NCI-H446 (cell line): Measurements from ENCODE around the gene ZNF620.
"Not testable (repeated sequence)": the region's sequence is repeated elsewhere in the genome, so short reads cannot be mapped to it uniquely, and the experiment has no call there.

ENCODE experiments used
- DNase-seq, 2 experiments: peaks; one replicate each; lab custom pipeline; 2025; lab: John Stamatoyannopoulos, UW

ZNF620 gene

DNA sequence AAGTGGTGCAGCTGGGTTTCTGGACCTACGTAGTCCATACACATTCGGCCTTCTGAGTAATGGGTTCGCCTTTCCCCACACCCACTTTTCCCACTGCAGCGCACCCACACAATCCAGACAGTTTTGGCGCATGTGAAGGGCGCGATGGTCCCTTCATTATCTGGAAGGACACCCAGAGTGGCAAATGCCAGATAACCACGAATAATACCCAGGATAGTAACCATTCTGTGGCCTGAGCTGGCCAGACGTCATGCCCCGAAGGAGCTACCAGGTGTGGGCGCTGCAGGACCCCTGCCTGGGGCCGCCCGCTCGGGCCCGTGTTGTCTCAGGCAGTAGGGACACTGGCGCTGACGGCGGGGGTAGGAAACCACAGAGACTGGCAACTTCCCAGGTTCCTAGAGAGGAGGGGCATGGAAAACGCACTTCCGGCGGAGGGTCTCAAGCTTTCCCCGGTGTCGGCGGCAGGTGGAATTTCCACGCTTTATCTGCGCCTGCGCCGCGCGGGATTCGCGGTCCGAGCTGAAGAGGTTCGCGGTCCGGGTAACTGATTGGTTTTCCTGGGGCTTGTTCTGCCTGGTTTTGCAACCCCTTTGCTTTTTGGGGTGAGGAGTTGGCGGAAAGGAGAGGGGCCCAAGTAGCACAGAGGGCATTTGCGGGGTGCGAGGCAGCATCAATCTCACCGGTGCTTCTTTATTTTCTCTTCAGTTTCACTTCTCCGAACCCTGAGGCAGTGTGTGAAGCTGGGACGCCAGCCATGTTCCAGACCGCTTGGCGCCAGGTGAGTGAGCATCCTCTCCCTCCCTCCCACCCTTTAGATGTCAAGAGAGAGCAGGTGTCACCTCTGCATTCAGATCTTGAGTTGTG is at the start of gene ZNF620:
Gene ZNF620 (plus strand): TSS at position 441 of the 864 bp plus-strand sequence. CDS start 314 bp downstream, at position 755.
- DNase-seq, result peak; percentile 7 to 80

DNA sequence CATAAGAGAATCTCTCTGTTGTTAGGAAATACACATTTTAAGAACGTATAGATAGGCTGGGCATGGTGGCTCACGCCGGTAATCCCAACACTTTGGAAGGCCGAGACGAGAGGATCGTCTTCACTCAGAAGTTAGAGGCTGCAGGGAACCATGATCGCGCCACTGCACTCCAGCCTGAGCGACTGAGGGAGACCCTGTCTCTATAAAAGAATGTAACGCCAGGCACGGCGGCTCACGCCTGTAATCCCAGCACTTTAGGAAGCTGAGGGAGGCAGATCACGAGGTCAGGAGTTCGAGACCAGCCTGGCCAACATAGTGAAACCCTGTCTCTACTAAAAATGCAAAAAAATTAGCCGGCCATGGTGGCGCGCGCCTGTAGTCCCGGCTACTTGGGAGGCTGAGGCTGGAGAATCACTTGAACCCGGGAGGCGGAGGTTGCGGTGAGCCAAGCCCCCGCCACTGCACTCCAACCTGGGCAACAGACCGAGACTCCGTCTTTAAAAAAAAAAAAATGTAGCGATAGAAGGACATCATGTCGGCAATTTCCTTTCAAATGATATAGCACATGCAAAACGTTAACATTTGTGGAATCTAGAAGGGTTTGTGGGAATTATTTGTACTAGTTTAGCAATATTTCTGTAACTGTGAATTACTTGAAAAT is 49.4 kb upstream of the ZNF620 start:
- no peak for DNase-seq

DNA sequence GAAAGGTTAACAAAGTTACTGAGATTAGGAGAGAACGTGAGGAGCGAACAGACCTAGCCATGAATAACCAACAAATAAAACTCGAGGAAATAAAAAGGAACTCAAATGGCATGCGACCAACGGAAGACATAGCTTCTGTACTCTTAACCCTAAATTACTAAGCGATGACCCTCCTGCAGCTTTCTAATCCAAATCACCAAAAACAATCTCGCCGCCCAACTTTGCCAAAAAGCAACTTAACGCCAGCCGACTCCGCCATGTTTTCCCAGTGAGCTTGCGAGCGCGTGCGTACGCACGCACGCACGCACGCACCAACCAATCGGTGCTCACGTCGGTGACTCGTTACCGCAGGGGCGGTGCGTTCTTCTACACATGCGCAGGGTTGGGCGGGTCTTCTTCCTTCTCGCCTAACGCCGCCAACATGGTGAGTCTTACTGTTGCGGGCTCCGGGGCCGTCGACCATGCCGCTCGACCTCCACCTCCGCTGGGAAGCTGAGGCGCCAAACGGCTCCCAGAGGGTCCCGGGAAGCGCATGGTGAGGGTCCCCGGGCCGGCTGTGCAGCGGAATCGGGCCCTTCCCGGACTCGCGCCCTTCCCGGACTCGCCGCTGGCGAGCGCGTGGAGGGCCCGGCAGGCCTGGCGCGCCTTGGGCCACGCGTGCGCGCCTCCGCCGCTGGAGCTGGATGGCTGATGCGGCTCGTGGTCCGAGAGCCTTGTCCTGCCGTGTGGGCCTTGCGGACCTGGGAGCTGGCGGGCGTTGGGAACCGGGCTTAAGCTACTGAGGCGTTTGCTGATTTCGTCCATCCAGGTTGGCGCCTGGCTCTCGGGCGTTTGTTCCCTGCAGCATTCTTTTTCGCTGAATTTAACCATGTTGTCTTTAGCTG is 48.7 kb upstream of the ZNF620 start, which contains the start of gene RPL14:
Gene RPL14 (plus strand): TSS at position 400 of the 884 bp plus-strand sequence. CDS start 133 bp downstream, at position 533.
- peak; percentile 80 to 93 for DNase-seq

DNA sequence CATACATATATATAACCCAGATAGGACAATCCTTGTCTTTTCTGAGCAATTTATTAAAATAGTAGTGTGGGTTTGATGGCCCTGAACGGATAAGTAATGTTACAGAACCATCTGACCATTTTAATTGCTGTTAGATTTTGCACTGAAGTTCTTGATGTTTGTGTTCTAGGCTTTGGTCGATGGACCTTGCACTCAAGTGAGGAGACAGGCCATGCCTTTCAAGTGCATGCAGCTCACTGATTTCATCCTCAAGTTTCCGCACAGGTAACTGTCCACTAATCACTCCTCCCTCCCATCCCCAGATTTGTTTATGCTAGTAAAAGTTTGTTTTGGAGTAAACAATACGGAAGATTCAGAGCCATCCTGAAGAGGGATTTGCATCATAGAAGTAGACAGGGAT is 47.4 kb upstream of the ZNF620 start:
- DNase-seq, result no peak

DNA sequence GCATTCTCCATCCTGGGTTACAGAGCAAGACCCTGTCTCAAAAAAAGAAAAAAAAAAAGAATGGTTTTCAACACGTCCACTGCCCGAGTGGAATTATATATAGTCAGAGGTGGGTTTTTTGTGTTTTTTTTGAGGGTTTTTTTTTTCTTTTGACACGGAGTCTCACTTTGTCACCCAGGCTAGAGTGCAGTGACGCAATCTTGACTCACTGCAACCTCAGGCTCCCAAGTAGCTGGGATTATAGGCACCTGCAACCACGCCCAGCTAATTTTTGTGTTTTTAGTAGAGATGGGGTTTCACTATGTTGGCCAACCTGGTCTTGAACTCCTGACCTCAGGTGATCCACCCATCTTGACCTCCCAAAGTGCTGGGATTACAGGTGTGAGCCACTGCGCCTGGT is 45.4 kb upstream of the ZNF620 start:
- not testable (repeated sequence) for DNase-seq

DNA sequence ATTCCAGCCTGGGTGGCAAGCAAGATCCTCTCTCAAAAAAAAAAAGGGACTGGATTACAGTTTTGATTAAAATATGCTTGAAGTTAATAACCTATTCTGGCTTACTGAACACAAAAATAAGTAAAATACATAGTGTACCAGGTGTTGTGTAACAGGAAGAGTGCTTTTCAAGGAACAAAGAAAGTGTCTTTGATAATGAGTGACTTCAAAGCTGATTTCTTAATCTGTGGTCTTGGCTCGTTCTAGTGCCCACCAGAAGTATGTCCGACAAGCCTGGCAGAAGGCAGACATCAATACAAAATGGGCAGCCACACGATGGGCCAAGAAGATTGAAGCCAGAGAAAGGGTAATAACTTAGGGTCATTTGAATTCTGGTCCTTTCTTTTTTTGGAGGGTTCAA is 44.7 kb upstream of the ZNF620 start:
- DNase-seq, result no peak

DNA sequence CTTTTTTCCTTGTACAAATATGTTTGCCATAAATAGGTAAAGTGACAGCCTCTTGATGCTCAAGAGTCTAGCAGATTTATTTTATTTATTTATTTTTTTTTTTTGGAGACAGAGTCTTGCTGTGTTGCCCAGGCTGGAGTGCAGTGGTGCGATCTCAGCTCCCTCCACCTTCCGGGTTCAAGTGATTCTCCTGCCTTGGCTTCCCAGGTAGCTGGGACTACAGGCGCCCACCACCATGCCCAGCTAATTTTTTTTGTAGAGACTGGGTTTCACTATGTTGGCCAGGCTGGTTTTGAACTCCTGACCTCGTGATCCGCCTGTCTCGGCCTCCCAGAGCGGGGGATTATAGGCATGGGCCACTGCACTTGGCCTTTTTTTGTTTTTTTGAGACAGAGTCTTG is 43.0 kb upstream of the ZNF620 start:
- DNase-seq, result not testable (repeated sequence)

DNA sequence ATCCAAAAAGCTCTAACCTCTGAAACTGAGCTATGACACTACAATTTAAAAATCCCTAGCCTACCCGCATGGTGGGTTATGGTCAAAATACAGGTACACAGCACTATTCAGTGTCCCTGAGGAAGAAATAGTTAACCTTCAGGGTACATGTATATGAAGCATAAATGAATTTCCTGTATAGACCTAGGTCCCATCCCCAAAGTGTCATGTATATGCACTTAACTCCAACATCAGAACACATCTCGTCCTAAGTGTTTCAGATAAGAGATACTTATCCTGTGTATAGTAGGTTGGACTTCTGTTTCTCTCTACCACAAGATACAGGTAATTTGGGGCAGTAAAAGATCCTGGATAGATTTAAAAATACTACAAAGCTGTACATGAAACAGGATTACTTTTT is 42.3 kb upstream of the ZNF620 start:
- DNase-seq, result no peak

DNA sequence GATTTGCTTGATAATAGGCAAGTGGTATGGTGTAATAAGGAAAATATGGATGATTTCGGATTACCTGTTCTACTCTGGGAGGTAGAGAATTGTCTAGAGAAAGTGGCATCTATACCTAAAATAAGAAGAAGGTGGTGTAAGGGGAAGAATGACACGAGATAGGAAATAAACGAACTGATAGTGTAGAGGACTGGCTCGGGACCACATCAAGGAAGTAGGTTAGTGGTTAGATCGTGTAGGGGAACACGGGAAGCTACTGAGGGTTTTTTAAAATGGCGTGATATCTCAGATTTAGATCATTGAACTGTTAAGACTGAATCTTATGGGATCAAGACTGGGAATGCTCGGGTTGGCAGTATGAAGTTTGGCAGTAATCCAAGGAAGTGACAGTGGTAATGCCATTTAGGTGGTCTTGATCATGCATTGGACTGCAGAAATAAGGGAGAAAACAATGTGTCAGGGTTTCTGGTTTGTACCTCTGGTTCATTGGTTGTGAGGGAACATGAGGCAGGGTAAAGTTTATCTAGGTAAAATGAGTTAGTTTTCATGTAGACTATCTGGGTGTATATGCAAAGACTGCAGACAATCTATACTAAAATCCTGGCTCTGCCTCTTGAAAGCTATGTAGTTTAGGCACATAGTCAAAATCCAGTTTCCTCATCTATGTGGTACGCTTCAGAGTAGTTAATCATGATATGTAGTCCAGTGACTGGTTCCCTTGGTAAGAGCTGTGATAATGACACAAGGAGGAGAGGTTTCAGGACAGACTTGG is 41.3 kb upstream of the ZNF620 start:
- no peak for DNase-seq

DNA sequence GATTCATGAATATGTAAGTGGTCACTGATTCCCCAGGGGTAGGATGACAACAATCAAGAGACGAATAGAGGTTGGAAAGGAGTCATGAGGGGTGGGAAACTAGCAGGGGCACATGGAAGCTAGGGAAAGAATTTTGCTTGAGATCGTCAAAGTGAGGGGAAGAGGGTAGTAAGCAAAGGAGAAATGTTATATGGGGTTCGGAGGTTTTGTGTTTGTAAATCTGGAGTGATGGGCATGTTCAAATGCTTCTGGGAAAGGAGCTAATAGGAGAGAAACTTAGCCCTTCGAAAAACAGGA is 40.8 kb upstream of the ZNF620 start:
- no peak for DNase-seq

DNA sequence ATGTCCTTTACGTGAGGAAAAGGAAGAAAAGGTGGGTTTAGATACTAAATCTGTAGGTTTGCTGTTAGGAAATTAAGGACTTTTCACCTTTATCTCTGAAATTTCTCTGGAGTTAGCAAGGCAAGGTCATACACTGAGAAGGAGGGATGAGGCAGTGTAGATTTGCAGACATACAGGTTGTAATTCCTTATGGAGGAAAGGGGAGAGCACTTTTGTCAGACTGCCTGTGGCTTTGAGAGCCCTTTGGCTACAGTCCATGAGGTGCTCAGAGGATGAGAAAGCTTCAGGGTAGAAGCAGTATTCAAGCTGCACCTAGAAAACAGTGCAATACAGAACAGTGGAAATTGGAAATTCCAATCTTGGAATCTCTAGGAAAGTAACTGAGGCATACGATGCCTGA is 40.4 kb upstream of the ZNF620 start:
- DNase-seq, result no peak

DNA sequence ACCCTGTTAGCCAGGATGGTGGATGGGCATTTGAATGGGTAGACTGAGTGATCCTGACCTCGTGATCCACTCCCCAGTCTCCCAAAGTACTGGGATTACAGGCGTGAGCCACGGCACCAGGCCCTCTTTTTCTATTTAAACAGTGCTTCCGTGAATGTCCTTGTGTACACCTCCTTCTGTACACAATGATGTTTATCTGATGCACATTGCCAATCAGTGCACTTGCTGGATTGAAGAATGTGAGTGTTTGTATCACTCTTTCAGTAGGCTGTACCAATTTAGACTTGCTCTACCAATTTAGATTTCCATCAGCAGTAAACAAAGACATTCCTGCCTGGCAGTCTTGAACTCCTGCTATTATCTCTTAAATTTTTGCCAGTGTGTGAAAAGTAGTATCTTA is 37.8 kb upstream of the ZNF620 start:
- no peak for DNase-seq

DNA sequence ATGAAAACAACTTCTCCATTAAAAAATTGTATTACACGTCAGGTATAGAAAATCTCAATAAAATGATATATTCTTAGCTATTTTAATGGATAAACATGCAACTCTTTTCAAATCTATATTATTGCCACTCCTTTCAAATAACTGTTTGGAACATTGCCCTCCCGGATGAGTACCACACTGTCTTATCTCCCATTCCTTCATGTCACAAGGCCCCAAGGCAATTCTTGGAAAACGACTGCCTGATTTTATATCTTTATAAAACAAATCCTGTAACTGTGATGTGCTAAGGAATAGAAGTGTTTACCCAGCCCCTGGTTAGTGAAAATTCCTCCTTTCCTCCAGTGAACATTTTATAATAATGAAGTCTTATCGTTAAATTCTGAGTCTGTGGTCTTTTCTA is 35.1 kb upstream of the ZNF620 start:
- no peak for DNase-seq

DNA sequence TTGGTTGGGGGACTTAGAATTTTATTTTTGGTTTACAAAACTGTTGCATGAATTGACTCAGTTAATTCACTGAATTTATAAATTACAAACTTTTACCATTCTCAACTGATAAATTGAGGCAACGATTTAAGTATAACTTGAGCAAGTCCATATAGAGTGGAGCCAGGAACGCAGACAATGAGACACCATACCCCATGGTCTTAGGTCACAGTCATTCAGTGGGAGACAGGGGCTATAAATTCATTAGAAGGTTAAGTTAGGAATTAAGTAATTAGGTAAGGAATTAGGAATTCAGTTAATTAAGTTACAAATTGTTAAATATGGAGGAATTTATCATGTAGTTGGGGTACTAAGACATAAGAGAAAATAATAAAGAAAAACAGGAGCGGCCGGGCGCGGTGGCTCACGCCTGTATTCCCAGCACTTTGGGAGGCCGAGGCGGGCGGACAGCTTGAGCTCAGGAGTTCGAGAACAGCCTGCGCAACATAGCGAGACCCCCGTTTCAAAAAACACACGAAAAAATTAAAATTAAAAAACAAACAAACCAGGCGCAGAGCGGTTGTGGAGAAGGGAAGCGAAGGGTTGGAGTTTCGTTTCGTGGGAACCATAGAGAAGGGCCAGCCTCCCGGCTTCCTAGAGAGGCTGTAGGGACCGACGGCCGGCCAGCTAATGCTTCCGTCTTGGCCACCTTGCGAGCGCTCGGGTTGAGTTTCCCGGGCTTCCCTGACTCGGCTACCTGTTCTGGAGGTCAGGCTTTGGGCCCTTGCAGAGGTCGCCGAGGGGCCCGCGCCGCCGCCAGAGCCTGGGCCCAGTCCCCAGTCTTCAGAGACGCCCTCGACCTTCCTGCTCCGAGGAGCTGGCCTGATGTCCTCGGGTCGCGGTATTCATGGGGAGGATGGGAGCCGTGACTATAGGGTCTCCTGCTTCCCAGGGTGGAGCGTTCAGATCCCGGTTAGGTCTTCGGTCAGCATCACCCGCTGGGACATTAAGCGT is 29.1 kb upstream of the ZNF620 start, which contains the start of gene ZNF619:
Gene ZNF619 (plus strand): TSS at position 645 of the 993 bp plus-strand sequence. CDS start 858 bp downstream, outside the sequence.
- peak; percentile 13 to 45 for DNase-seq

DNA sequence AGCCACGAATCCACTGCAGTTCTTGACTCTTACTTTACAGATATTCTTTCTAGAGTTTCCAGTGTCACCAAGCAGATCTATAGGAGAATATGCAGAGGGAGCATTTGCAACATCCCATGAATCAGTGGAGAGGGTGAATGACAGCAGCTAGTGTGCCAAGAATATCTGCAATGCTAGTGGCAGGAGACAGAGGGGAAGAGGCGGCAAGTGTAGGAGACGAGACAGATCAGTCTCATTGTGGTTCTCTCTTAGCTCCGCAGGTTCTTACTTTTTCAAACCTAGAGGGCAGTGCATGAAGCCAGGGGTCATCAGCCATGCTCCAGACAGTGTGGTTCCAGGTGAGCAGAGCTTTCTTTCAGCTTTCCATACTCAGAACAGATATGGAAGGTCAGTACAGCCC is 28.2 kb upstream of the ZNF620 start:
- no peak for DNase-seq

DNA sequence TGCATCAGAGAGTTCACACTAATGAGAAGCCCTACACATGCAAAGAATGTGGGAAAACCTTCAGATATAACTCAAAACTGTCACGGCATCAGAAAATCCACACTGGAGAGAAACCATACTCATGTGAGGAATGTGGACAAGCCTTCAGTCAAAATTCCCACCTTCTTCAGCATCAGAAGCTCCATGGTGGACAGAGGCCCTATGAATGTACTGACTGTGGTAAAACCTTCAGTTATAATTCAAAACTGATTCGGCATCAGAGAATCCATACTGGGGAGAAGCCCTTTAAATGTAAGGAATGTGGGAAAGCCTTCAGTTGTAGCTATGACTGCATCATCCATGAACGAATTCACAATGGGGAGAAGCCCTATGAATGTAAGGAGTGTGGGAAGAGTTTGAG is 18.7 kb upstream of the ZNF620 start:
- DNase-seq, result no peak

DNA sequence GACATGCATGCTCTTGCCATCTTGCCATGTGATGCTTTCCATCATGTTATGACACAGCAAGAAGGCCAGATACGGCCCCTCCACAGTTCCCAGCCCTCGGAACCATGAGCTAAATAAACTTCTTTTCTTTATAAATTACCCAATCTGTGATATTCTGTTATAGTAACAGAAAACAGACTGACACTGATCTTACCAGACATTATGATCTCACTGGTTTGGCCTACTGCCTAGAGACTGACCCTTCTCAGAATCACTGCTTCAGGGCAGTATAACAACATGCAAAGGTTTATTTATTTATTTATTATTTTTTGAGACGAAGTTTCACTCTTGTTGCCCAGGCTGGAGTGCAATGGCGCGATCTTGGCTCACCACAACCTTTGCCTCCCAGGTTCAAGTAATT is 14.9 kb upstream of the ZNF620 start:
- DNase-seq, result no peak

DNA sequence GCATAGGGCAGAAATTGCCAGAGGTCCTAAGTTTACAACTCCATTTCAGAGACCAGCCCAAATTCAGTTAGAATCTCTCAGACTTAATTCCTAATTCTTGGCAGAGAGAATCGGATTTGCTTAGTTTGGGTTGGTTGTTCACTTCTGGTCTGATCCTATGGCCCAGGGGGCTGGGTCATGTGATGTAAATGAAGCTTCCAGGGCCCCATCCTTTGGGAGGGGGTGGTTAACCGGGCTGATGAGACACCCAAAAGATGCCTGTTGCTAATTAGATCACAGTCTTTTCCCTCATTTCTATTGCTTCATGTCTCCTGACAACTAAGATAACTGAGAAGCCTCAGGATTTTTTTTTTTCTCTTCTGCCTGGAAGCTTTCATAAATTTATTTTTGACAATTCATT is 11.1 kb upstream of the ZNF620 start:
- DNase-seq, result no peak

DNA sequence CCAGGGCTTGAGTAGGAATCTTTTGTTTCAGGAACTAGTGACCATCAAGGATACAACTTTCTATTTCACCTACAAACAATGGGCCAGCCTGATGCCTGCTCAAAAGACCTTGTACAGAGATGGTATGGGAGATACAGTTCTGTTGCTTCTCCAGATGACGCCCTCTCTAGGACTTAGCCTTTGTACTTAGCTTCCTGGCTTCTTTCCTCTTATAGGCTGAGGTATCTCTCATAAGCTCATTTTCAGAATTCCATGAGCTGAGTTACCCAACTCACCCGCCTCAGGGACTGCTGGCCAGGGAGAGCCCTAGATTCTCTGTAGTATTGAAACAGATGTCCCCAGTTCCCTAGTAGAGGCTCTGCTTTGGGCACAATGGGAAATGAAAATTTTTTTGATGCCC is 8.6 kb upstream of the ZNF620 start:
- no peak for DNase-seq

DNA sequence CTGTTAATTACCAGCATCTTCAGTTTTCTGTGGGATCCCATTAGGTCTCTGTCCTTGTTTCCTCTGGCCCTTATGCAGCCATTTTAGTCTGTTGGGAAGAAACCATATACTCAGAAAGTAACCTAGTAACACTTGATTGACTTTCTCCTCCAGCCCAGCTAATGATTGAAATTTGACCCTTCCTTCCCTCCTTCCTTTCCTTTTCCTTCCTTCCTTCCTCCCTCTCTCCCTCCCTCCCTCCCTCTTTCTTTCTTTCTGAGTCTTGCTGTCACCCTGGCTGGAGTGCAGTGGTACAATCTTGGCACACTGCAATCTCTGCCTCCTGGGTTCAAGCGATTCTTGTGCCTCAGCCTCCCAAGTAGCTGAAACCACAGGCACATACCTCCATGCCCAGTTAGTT is 5.9 kb upstream of the ZNF620 start:
- DNase-seq, result no peak
